GM23338 (cell line): Measurements from ENCODE around the gene PRC1. TPM values are rescaled to one million over a fixed set of nuclear protein-coding genes. Genes with fewer than 3 reads are reported as not detected.

Experiments
- ATAC-seq: fragments of 200-7000 bp; cut with Tn5 transposase; 3 replicates; pipeline ENCODE4 v1.9.1; 2020
- DNase-seq: peaks from one replicate; pipeline ENCODE4 v3.0.0-alpha.2; 2015; ENCODE audit warnings: low spot score
- H2AFZ ChIP-seq: fragments of 200-600 bp; sonication (generic); 2 replicates; pipeline ENCODE4 v1.8.0; 2016; ENCODE audit warnings: antibody characterized with exemption, mild to moderate bottlenecking, moderate library complexity
- H3F3A ChIP-seq: fragments of 200-600 bp; sonication (generic); replicated peaks from 2 replicates; pipeline ENCODE4 v1.8.0; 2017; ENCODE audit warnings: antibody characterized with exemption, mixed run types, low read depth
- H3K27ac ChIP-seq: fragments of 200-600 bp; sonication (generic); 2 replicates; pipeline ENCODE4 v1.6.1; 2016; ENCODE audit warnings: low read depth
- H3K27me3 ChIP-seq: fragments of 200-600 bp; sonication (generic); 2 replicates; pipeline ENCODE4 v1.8.0; 2016; ENCODE audit warnings: mild to moderate bottlenecking, mixed run types, moderate library complexity; ENCODE audit not compliant: insufficient read depth
- H3K36me3 ChIP-seq: fragments of 200-600 bp; sonication (generic); 2 replicates; pipeline ENCODE4 v1.8.0; 2016; ENCODE audit warnings: mild to moderate bottlenecking; ENCODE audit not compliant: insufficient read depth
- H3K4me1 ChIP-seq: fragments of 200-600 bp; sonication (generic); 2 replicates; pipeline ENCODE4 v1.8.0; 2016; ENCODE audit warnings: mild to moderate bottlenecking, moderate library complexity; ENCODE audit not compliant: insufficient read depth
- H3K4me2 ChIP-seq: fragments of 200-600 bp; sonication (generic); 2 replicates; pipeline ENCODE4 v1.7.1; 2017; ENCODE audit warnings: mixed run types
- H3K4me3 ChIP-seq: fragments of 200-600 bp; sonication (generic); 2 replicates; pipeline ENCODE4 v1.6.1; 2016; ENCODE audit warnings: mixed run types
- H3K79me2 ChIP-seq: fragments of 200-600 bp; sonication (generic); replicated peaks from 2 replicates; pipeline ENCODE4 v1.8.0; 2017; ENCODE audit warnings: mild to moderate bottlenecking; ENCODE audit not compliant: insufficient read depth
- H3K9me2 ChIP-seq: fragments of 200-600 bp; sonication (generic); 2 replicates; pipeline ENCODE4 v1.8.0; 2017; ENCODE audit not compliant: insufficient read depth
- H4K20me1 ChIP-seq: fragments of 200-600 bp; sonication (generic); replicated peaks from 2 replicates; pipeline ENCODE4 v1.8.0; 2017; ENCODE audit warnings: mild to moderate bottlenecking; ENCODE audit not compliant: insufficient read depth
- H3K27ac Mint-ChIP-seq: 2 replicates; pipeline ENCODE4 v1.8.0; 2020; ENCODE audit warnings: inconsistent platforms, mild to moderate bottlenecking, moderate library complexity, mixed read lengths
- H3K27me3 Mint-ChIP-seq: 3 replicates; pipeline ENCODE4 v1.8.0; 2022; ENCODE audit warnings: low read depth, mild to moderate bottlenecking, moderate library complexity, mixed read lengths, inconsistent platforms; ENCODE audit not compliant: insufficient read depth, poor library complexity
- H3K36me3 Mint-ChIP-seq: 3 replicates; pipeline ENCODE4 v1.8.0; 2021; ENCODE audit warnings: low read depth, mild to moderate bottlenecking, inconsistent platforms, moderate library complexity, mixed read lengths
- H3K4me1 Mint-ChIP-seq: 3 replicates; pipeline ENCODE4 v1.8.0; 2020; ENCODE audit warnings: mild to moderate bottlenecking, inconsistent platforms, mixed read lengths
- H3K4me3 Mint-ChIP-seq: 3 replicates; pipeline ENCODE4 v1.8.0; 2021; ENCODE audit warnings: moderate library complexity, mild to moderate bottlenecking, inconsistent platforms, mixed read lengths
- H3K9me3 Mint-ChIP-seq: 3 replicates; pipeline ENCODE4 v1.8.0; 2020; ENCODE audit warnings: moderate library complexity, mild to moderate bottlenecking, inconsistent platforms, mixed read lengths
- CREB1 ChIP-seq: fragments of 250-450 bp; sonication (Bioruptor Pico); IDR thresholded peaks from 2 replicates; pipeline ENCODE4 v1.5.0; 2020; ENCODE audit warnings: low read depth, mild to moderate bottlenecking, moderate library complexity
- CTCF ChIP-seq, 2 experiments: fragments of 200-600 bp in 1 of 2; sonication (generic) in 1 of 2; conservative IDR thresholded peaks; 2 replicates each; pipeline versions ENCODE4 v1.5.1 to v1.6.1; 2016 to 2017; ENCODE audit warnings: antibody characterized with exemption in 2 of 2, low read depth in 2 of 2, mild to moderate bottlenecking in 2 of 2, moderate library complexity in 1 of 2
- ETS1 ChIP-seq: IDR thresholded peaks from 2 replicates; pipeline ENCODE4 v1.6.1; 2016; ENCODE audit warnings: antibody characterized with exemption
- EZH2phosphoT487 ChIP-seq: fragments of 200-600 bp; sonication (generic); IDR thresholded peaks from one replicate; pipeline ENCODE4 v1.8.1; 2018; ENCODE audit warnings: antibody characterized with exemption; ENCODE audit not compliant: unreplicated experiment
- JUNB ChIP-seq: IDR thresholded peaks from one replicate; pipeline ENCODE4 v1.6.1; 2016; ENCODE audit warnings: antibody characterized with exemption; ENCODE audit not compliant: unreplicated experiment
- POLR2AphosphoS5 ChIP-seq: IDR thresholded peaks from 2 replicates; pipeline ENCODE4 v1.6.1; 2016; ENCODE audit warnings: antibody characterized with exemption, low read depth
- STAT1 ChIP-seq: IDR thresholded peaks from one replicate; pipeline ENCODE4 v1.6.1; 2016; ENCODE audit warnings: antibody characterized with exemption; ENCODE audit not compliant: unreplicated experiment
- ZNF114 ChIP-seq: fragments of 250-450 bp; sonication (Bioruptor Pico); IDR thresholded peaks from 2 replicates; pipeline ENCODE4 v1.5.0; 2020; ENCODE audit warnings: mild to moderate bottlenecking, moderate library complexity
- polyA plus RNA-seq: library from polyadenylated mRNA; unstranded; fragments of >200 nt; fragmentation: Nextera tagmentation; extraction: Ambion mirVana; gene quantifications from 2 replicates; pipeline ENCODE4 v1.2.1, GENCODE V29; 2016
- total RNA-seq: library from RNA; depleted of rRNA; stranded (reverse); fragments of >200 nt; shearing (Covaris generic); gene quantifications from 2 replicates; pipeline ENCODE4 v1.2.3, GENCODE V29; 2014
- TF ChIP-seq, protein P1 (sequence below): fragments of 250-450 bp; sonication (Bioruptor Pico); IDR thresholded peaks from 2 replicates; pipeline ENCODE4 v1.5.0; 2020; ENCODE audit warnings: mild to moderate bottlenecking, moderate library complexity

Gene PRC1
- total and polyA plus RNA-seq, 2 experiments from 2014 or later, result 102 to 150 TPM

DNA sequence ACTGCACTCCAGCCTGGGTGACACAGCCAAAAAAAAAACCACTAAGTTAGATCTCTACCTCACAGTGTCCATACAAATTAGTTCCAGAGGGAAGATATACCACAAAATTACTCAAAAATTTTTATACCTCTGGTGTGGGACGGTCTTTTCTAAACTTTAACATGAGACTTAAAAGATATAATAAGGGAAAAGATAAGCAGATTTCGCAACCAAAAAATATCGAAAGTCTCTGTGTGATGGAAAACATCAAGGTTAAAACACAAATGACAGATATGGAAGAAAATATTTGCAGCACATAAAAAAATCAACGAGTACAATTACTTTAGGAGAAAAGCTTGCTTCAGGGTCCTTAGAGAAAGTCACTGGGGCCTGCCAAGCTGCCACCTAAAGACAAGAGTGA is 72.4 kb downstream of the PRC1 start (continued):
- TF ChIP-seq EZH2phosphoT487 (no peak), ETS1 (no peak)

- Histone ChIP-seq H3K36me3 (no peaks in the 10 kb centered on the region), H3K9me2 (no peaks in the 10 kb centered on the region), H3K4me1 (0 out of 2 replicates have a peak, but pooled peaks cover 6% of the 10 kb centered on the region), H3K79me2 (no peaks in the 10 kb centered on the region), H3K4me3 (no peak overlapping the region), H3F3A (no peaks in the 10 kb centered on the region), H3K4me2 (no peak overlapping the region), H2AFZ (no peak overlapping the region), H3K27me3 (no peaks in the 10 kb centered on the region), H3K27ac (no peak overlapping the region), H4K20me1 (no peaks in the 10 kb centered on the region)
- Mint-ChIP-seq H3K36me3 (peaks cover 10% of the 10 kb centered on the region; the same call in 2 of the 3 replicates), H3K4me3 (no peak overlapping the region), H3K27me3 (peaks cover 10% of the 10 kb centered on the region), H3K9me3 (no peaks in the 10 kb centered on the region), H3K4me1 (peaks cover 11% of the 10 kb centered on the region), H3K27ac (no peak overlapping the region)
- DNase-seq, result no peak
- TF ChIP-seq EZH2phosphoT487 (no peak), POLR2AphosphoS5 (no peak), CREB1 (CRISPR knock-in tag) (no peak), STAT1 (no peak), CTCF (conservative IDR thresholded peaks at IDR 0.05; ENCODE audit: low read depth in 2 of 2) (no peak), ZNF114 (no peak)
- ATAC-seq, result no peak
These were observed 75.5 kb downstream of the PRC1 start for GRCh38 chr15:90918835-90919234.

GRCh38 chr15:90918034-90918788 is 76.1 kb downstream of the PRC1 start:
- Histone ChIP-seq H3K79me2 (no peaks in the 10 kb centered on the region), H3K27ac (no peak overlapping the region), H3K4me2 (no peak overlapping the region), H3K27me3 (no peaks in the 10 kb centered on the region), H3K4me1 (0 out of 2 replicates have a peak, but pooled peaks cover 6% of the 10 kb centered on the region), H3K4me3 (no peak overlapping the region), H3K36me3 (no peaks in the 10 kb centered on the region), H2AFZ (no peak overlapping the region), H3K9me2 (no peaks in the 10 kb centered on the region), H3F3A (no peaks in the 10 kb centered on the region), H4K20me1 (no peaks in the 10 kb centered on the region)
- no peak overlapping the region; the same call in 1 of the 2 replicates for H3K27ac Mint-ChIP-seq
- H3K4me3 Mint-ChIP-seq, result no peak overlapping the region
- H3K9me3 Mint-ChIP-seq, result no peaks in the 10 kb centered on the region
- TF ChIP-seq, protein P1, sequence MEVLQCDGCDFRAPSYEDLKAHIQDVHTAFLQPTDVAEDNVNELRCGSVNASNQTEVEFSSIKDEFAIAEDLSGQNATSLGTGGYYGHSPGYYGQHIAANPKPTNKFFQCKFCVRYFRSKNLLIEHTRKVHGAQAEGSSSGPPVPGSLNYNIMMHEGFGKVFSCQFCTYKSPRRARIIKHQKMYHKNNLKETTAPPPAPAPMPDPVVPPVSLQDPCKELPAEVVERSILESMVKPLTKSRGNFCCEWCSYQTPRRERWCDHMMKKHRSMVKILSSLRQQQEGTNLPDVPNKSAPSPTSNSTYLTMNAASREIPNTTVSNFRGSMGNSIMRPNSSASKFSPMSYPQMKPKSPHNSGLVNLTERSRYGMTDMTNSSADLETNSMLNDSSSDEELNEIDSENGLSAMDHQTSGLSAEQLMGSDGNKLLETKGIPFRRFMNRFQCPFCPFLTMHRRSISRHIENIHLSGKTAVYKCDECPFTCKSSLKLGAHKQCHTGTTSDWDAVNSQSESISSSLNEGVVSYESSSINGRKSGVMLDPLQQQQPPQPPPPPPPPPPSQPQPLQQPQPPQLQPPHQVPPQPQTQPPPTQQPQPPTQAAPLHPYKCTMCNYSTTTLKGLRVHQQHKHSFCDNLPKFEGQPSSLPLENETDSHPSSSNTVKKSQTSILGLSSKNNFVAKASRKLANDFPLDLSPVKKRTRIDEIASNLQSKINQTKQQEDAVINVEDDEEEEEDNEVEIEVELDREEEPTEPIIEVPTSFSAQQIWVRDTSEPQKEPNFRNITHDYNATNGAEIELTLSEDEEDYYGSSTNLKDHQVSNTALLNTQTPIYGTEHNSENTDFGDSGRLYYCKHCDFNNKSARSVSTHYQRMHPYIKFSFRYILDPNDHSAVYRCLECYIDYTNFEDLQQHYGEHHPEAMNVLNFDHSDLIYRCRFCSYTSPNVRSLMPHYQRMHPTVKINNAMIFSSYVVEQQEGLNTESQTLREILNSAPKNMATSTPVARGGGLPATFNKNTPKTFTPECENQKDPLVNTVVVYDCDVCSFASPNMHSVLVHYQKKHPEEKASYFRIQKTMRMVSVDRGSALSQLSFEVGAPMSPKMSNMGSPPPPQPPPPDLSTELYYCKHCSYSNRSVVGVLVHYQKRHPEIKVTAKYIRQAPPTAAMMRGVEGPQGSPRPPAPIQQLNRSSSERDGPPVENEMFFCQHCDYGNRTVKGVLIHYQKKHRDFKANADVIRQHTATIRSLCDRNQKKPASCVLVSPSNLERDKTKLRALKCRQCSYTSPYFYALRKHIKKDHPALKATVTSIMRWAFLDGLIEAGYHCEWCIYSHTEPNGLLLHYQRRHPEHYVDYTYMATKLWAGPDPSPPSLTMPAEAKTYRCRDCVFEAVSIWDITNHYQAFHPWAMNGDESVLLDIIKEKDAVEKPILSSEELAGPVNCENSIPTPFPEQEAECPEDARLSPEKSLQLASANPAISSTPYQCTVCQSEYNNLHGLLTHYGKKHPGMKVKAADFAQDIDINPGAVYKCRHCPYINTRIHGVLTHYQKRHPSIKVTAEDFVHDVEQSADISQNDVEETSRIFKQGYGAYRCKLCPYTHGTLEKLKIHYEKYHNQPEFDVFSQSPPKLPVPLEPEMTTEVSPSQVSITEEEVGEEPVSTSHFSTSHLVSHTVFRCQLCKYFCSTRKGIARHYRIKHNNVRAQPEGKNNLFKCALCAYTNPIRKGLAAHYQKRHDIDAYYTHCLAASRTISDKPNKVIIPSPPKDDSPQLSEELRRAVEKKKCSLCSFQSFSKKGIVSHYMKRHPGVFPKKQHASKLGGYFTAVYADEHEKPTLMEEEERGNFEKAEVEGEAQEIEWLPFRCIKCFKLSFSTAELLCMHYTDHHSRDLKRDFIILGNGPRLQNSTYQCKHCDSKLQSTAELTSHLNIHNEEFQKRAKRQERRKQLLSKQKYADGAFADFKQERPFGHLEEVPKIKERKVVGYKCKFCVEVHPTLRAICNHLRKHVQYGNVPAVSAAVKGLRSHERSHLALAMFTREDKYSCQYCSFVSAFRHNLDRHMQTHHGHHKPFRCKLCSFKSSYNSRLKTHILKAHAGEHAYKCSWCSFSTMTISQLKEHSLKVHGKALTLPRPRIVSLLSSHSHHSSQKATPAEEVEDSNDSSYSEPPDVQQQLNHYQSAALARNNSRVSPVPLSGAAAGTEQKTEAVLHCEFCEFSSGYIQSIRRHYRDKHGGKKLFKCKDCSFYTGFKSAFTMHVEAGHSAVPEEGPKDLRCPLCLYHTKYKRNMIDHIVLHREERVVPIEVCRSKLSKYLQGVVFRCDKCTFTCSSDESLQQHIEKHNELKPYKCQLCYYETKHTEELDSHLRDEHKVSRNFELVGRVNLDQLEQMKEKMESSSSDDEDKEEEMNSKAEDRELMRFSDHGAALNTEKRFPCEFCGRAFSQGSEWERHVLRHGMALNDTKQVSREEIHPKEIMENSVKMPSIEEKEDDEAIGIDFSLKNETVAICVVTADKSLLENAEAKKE (CRISPR knock-in tag), result no peak
- TF ChIP-seq EZH2phosphoT487 (no peak), STAT1 (no peak), JUNB (no peak)
- peaks cover 10% of the 10 kb centered on the region for H3K36me3 Mint-ChIP-seq
- ATAC-seq, result no peak
- no peak for DNase-seq
- H3K4me1 Mint-ChIP-seq, result peaks cover 11% of the 10 kb centered on the region
- H3K27me3 Mint-ChIP-seq, result peaks cover 10% of the 10 kb centered on the region
